Activated B cell treated with CpG ODN at 0.5 μM for 24 hours (primary cell): Measurements from ENCODE around the gene GRAMD1C. TPM values are rescaled to one million over a fixed set of nuclear protein-coding genes. Genes with fewer than 3 reads are reported as not detected.

Experiments used
- ATAC-seq: fragments of 200-7000 bp; cut with Tn5 transposase; one replicate; pipeline ENCODE4 v1.10.0; 2021; ENCODE audit warnings: low read depth, mild to moderate bottlenecking, moderate library complexity
- CTCF ChIA-PET: fragments of 350-600 bp; sonication (Branson Sonifier 250); formaldehyde crosslinking; loops from one replicate; lab custom pipeline; 2021; ENCODE audit warnings: antibody characterized with exemption; lab: Charles Lee
- POLR2A ChIA-PET: fragments of 350-600 bp; sonication (Branson Sonifier 250); formaldehyde crosslinking; loops from one replicate; lab custom pipeline; 2021; ENCODE audit warnings: antibody characterized with exemption; lab: Charles Lee
- DNase-seq: peaks from one replicate; pipeline ENCODE4 v3.0.0; 2022
- H3K27ac Mint-ChIP-seq: one replicate; pipeline ENCODE4 v1.8.0; 2020; ENCODE audit warnings: mixed read lengths
- H3K27me3 Mint-ChIP-seq: one replicate; pipeline ENCODE4 v1.8.0; 2021; ENCODE audit warnings: mixed read lengths
- H3K36me3 Mint-ChIP-seq: one replicate; pipeline ENCODE4 v1.8.0; 2021; ENCODE audit warnings: low read depth, mixed read lengths
- H3K4me1 Mint-ChIP-seq: one replicate; pipeline ENCODE4 v1.8.0; 2021; ENCODE audit warnings: mixed read lengths
- H3K4me3 Mint-ChIP-seq: one replicate; pipeline ENCODE4 v1.8.0; 2020; ENCODE audit warnings: mild to moderate bottlenecking, mixed read lengths
- H3K9me3 Mint-ChIP-seq: one replicate; pipeline ENCODE4 v1.8.0; 2020; ENCODE audit warnings: mixed read lengths
- intact Hi-C: fragments of 100-400 bp; cut with micrococcal nuclease; formaldehyde crosslinking; loops from one replicate; pipeline ENCODE4 v1.15.1; 2024
- total RNA-seq: library from RNA; stranded (reverse); gene quantifications from 2 replicates; pipeline ENCODE4 v1.2.3, GENCODE V29; 2022
- TF ChIP-seq, protein P1 (sequence below): fragments of 200-600 bp; IDR thresholded peaks from one replicate; pipeline ENCODE4 v1.8.0; 2022; ENCODE audit warnings: antibody characterized with exemption, mild to moderate bottlenecking

Gene GRAMD1C
- 11.4 and 12.2 TPM in 2 replicates for total RNA-seq

DNA sequence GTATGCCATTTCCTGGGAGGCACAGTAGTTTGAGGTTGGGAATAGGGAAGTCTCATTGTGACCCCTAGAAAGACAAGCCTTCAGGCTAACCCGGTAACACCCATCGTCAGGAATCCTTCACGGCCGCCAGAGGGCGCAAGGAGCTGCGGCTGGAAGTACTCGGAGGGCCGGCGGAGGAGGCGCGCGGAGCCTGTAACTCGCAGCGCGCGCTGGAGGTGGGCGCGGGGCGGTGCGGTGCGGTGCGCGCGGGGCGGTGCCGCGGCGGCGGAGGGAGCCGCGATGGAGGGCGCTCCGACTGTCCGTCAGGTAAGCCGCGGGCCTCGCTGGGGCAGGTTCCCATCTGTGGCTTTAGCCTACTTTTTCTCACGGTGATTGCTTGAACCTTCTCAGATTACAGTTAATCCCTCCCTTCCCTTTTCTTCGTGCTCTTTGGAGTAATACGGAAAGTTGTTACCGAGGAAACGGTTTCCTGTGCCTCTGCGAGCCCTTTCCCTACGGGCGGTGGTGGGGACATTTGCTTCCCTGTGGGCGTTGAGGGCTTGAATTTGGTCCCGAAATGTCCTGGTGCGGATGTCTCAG lies at the start of gene GRAMD1C:
TSS of gene GRAMD1C (plus strand) at position 158 of the 579 bp plus-strand sequence. CDS start at position 280, 122 bp downstream.
- ATAC-seq (peak; percentile 99), DNase-seq (peak; percentile 78)
- intact Hi-C loops: loop anchor here (1.0 to 5.0 kb wide), 9 partner anchors 8 to 580 kb away; partner anchors contain the start of genes CCDC191 and QTRT2
- Mint-ChIP-seq H3K9me3 (no peaks in the 10 kb centered on the region), H3K36me3 (no peaks in the 10 kb centered on the region), H3K4me3 (peak within 1 kb of the TSS; percentile 90), H3K27me3 (no peaks in the 10 kb centered on the region), H3K27ac (peak within 1 kb of the TSS; percentile 59), H3K4me1 (peaks cover 22% of the 10 kb centered on the region)
- ChIA-PET POLR2A (interaction anchor here (0.6 to 1.5 kb wide), 9 partner anchors 9 to 324 kb away, joined by 3 to 8 read pairs (median 4); partner anchors contain the start of genes ATP6V1A, SPICE1 and USF3), CTCF (interaction anchor here (0.6 to 3.7 kb wide), 8 partner anchors 9 to 456 kb away, joined by 3 to 32 read pairs (median 4); partner anchors contain the start of genes ATP6V1A and NAA50)
- TF ChIP-seq, protein P1, sequence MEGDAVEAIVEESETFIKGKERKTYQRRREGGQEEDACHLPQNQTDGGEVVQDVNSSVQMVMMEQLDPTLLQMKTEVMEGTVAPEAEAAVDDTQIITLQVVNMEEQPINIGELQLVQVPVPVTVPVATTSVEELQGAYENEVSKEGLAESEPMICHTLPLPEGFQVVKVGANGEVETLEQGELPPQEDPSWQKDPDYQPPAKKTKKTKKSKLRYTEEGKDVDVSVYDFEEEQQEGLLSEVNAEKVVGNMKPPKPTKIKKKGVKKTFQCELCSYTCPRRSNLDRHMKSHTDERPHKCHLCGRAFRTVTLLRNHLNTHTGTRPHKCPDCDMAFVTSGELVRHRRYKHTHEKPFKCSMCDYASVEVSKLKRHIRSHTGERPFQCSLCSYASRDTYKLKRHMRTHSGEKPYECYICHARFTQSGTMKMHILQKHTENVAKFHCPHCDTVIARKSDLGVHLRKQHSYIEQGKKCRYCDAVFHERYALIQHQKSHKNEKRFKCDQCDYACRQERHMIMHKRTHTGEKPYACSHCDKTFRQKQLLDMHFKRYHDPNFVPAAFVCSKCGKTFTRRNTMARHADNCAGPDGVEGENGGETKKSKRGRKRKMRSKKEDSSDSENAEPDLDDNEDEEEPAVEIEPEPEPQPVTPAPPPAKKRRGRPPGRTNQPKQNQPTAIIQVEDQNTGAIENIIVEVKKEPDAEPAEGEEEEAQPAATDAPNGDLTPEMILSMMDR: peak; percentile 59

DNA sequence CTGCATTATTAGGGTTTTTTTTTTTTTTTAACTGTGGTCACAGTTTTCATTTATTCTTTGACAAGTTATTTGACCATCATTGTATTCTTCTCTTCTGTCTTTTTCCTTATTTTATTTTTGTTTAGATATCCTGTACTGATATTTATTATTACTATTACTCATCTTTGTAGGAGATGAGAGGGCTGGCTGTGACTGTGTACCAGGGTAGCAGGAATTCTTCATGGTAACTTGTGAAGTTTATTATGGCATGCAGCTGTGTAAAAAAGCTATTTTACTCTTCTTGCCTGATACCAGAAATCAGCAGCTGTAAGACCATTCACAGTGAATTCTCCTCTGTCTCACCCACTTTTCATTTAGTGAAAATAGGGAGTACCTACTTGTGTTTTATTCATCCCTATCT lies 47.2 kb upstream of the GRAMD1C start:
- H3K4me1 Mint-ChIP-seq: peaks cover 7% of the 10 kb centered on the region
- CTCF ChIA-PET: interaction anchor here (1.3 kb wide), 1 partner anchor 46 kb away, joined by 3 read pairs; no protein-coding TSS in a partner anchor
- no peaks in the 10 kb centered on the region for H3K9me3 Mint-ChIP-seq
- ATAC-seq (no peak), DNase-seq (no peak)
- POLR2A ChIA-PET: interaction anchor here (1.3 kb wide), 1 partner anchor 43 kb away, joined by 5 read pairs; no protein-coding TSS in a partner anchor
- H3K36me3 Mint-ChIP-seq: peaks cover 59% of the 10 kb centered on the region
- intact Hi-C loops: no loop called here
- H3K27me3 Mint-ChIP-seq: no peaks in the 10 kb centered on the region
- no peak overlapping the region for H3K27ac Mint-ChIP-seq
- TF ChIP-seq, protein P1: no peak
- no peak overlapping the region for H3K4me3 Mint-ChIP-seq

DNA sequence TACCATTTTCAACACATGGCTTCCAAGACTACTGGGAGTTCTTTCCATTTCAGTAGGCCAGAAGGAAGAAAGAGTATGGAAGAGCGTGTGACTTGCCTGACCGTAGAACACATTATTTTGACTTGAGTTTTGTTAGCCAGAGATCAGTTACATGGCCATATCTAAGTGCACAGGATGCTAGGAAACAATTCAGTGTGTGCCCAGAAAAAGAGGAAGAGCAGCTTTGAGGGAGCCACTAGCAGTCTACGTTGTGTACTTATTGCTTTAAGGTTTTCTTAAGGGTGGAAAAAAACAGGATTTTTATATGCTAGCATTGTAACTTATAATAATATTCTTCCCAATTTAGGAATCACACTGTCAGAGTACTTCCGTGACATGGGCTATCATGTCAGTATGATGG lies 44.1 kb upstream of the GRAMD1C start:
- no peaks in the 10 kb centered on the region for H3K27me3 Mint-ChIP-seq
- H3K4me1 Mint-ChIP-seq: no peaks in the 10 kb centered on the region
- CTCF ChIA-PET: no interaction called here
- H3K9me3 Mint-ChIP-seq: no peaks in the 10 kb centered on the region
- TF ChIP-seq, protein P1: no peak
- H3K4me3 Mint-ChIP-seq: no peak overlapping the region
- H3K36me3 Mint-ChIP-seq: peaks cover 64% of the 10 kb centered on the region
- ATAC-seq: no peak
- H3K27ac Mint-ChIP-seq: no peak overlapping the region
- POLR2A ChIA-PET: interaction anchor here (0.5 to 0.9 kb wide), 2 partner anchors 9 to 50 kb away, joined by 3 read pairs; no protein-coding TSS in a partner anchor
- no peak for DNase-seq
- intact Hi-C loops: no loop called here

DNA sequence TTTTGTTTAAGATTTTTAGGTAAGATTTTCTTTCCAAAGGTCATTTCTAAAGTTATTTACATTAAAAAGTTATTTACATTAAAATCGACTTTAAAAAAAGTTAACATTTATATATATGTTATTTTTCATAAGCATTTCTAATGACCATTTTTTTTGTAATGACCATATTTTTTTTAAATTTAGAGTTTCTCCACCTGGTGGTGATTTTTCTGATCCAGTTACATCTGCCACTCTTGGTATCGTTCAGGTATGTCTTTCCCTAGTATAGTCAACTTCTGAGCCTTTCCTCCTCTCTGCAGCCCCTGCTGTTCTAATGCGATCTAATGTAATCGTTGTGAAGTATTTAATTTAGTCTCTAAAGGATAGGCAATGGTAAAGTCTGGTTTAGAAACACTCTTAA lies 42.9 kb upstream of the GRAMD1C start:
- no peak overlapping the region for H3K27ac Mint-ChIP-seq
- H3K9me3 Mint-ChIP-seq: no peaks in the 10 kb centered on the region
- TF ChIP-seq, protein P1: no peak
- no peaks in the 10 kb centered on the region for H3K4me1 Mint-ChIP-seq
- no peak overlapping the region for H3K4me3 Mint-ChIP-seq
- ATAC-seq: no peak
- H3K36me3 Mint-ChIP-seq: peaks cover 63% of the 10 kb centered on the region
- H3K27me3 Mint-ChIP-seq: no peaks in the 10 kb centered on the region
- ChIA-PET POLR2A (no interaction called here), CTCF (interaction anchor here (1.1 kb wide), 1 partner anchor 59 kb away, joined by 3 read pairs; no protein-coding TSS in a partner anchor)
- intact Hi-C loops: no loop called here
- DNase-seq: no peak
